Left renal cortex interstitium (tissue), 4 donors: ENCODE measurements around the gene IFT172. TPM values are rescaled to one million over a fixed set of nuclear protein-coding genes. Genes with fewer than 3 reads are reported as not detected.
"Not testable (repeated sequence)": the region's sequence is repeated elsewhere in the genome, so short reads cannot be mapped to it uniquely, and the experiment has no call there.

Experiments used
- DNase-seq, 4 donors: peaks; one replicate each; pipeline ENCODE4 v3.0.0-alpha.2; 2013; ENCODE audit warnings: low read depth in 4 of 4, low spot score in 2 of 4, missing footprints in 1 of 4
- polyA plus RNA-seq, 4 donors: library from polyadenylated mRNA; unstranded; fragments of 120-200 nt; gene quantifications; one replicate each; pipeline ENCODE4 v1.2.1, GENCODE V29; 2013; ENCODE audit not compliant: insufficient read length in 4 of 4

Gene IFT172
- polyA plus RNA-seq, 4 donors, result 33.3 to 78.8 (median 49.9) TPM

DNA sequence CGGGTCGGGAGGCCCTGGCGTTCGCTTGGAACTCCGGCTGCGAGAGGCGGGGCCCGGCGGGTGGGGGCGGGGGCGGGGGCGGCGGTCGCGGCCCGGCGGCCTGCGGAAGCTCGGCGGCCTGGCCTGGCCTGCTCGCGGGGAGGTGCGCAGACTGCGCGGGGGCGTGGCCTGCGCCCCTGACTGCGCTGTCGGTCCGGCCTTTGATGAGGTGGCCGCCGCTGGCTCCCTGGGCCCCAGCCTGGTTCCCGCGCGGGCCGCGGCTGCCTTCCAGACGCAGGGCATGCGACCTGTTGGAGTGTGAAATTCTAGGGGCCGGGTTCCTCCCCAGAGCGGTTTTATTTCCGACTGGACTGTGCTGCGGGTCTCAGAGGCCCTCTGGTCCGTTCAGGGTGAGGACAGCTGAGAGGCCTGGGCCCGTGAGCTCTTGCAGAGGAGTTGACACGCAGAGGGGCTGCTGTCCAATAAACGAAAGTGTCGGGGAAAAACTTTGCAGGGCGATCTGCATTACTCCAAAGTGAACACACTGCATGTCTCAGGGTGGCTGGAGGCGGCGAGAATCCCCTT is 60.5 kb downstream of the IFT172 start:
- DNase-seq, result peak; percentile 49 to 63 (median 58)

DNA sequence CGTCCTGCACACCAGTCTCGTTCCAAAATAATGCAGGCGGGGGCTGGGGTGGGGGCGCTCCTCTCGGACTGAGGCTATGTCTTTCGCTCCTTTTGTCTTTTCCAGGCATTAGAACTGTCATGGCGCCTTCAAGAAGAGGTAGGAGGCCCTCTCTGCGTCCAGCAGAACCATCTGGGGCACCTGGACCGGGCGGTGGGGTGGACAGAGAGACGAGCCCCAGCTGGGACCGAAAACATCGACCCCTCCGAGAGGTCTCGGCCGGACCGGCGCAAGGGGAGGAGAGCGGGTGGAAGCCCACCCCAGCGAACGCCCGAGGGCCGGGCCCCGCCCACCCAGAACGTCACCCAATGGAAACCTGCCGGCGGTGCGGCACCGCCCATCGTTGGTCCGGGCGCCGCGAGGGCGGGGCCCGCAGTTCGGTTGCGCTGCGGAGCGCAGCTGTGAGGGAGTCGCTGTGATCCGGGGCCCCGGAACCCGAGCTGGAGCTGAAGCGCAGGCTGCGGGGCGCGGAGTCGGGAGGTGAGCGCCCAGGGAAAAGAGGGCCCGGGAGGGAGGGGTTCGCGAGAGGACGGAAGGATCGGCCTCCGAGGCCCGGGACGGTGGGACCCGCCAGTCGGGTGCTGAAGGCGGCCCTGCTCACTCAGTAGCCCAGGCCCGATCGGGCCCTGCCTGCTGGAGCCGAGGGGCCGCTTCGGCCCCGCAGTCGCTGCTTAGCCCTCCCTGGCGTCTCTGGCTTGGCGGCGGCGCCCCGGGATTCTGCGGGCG is 61.1 kb downstream of the IFT172 start, which contains the start of gene NRBP1:
Gene NRBP1, plus strand, starts transcription at position 419 of the 765 bp plus-strand sequence. CDS start 4,643 bp downstream, outside the sequence.
- peak; percentile 82 to 93 (median 89) for DNase-seq

DNA sequence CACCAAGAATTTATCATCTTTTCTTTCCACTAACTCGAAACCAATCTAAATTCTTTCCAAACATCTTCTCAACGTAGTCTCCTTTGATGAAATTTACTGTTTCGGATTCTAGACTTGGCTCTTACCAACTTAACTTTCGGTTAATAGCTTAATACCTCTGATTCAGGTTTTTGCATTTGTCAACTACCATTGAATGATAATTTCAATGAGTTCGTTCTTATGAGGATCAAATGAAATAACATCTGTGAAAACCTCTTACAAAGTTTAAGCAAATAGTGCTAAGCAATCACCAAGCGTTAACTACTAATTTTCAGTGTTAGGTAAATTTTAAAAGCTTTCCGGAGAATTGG is 61.7 kb downstream of the IFT172 start:
- DNase-seq, result no peak

DNA sequence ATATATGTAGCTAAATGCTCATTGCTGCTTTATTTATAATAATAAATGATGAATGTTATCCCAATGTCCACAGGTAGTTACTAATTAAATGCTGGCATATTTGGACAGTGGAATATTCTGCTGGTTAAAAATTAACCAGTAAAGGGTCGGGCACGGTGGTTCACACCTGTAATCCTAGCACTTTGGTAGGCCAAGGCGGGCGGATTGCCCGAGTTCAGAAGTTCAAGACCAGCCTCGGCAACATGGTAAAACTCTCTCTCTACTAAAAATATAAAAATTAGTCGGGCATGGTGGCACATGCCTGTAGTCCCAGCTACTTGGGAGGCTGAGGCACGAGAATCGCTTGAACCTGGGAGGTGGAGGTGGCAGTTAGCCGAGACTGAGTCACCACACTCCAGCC is 64.5 kb downstream of the IFT172 start:
- DNase-seq, result not testable (repeated sequence)

DNA sequence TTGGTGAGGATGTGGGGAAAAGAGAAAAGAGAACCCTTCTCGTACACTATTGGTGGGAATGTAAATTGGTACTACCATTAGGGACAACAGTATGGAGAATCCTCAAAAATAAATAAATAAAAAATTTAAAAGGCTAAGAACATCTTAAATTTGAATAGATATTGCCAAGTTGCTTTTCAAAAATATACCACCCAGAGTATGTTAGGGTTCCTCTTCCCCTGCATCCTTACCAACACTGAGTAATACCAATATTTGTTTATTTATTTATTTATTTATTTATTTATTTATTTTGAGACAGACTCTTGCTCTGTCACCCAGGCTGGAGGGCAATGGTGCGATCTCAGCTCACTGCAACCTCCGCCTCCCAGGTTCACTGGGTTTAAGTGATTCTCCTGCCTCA is 66.6 kb downstream of the IFT172 start:
- DNase-seq, result no peak

DNA sequence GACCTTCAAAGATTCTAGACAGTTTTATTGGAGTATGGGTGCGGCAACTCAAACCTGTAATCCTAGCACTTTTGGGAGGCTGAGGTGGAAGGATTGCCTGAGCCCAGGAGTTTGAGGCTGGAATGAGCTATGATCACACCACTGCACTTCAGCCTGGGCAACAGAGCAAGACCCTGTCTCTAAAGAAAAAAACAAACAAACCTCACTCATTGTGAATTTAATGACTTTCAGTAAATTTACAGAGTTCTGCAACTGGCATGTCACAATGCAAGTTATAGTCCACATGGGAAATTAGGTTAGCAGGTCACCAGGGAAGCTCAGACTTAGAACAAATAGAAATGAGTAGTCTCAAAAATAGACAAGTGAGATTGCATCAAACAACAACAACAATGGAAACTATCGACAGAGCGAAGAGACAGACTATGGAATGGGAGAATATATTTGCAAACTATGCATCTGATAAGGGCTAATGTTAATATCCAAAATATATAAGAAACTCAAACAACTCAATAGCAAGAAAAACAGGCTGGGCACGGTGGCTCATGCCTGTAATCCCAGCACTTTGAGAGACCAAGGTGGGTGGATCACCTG is 67.8 kb downstream of the IFT172 start:
- no peak for DNase-seq

DNA sequence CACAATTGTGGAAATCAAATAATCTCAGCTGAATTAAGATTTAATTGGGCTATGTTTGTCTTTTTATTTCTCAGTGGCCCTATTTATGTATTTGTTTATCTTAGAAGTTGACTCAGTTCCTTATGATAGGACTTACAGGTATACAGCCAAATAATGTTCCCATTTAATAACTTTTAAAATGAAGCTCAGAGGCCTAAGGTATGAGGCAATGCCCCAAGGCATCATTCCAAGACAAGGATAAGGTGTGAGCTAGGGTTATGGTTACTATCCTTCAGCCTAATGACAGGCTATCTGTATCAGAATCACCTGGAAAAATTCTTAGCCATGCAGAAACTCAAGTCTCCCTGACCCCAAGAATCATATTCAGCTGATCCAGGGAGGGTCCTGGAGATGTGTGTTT is 68.5 kb downstream of the IFT172 start:
- no peak for DNase-seq

DNA sequence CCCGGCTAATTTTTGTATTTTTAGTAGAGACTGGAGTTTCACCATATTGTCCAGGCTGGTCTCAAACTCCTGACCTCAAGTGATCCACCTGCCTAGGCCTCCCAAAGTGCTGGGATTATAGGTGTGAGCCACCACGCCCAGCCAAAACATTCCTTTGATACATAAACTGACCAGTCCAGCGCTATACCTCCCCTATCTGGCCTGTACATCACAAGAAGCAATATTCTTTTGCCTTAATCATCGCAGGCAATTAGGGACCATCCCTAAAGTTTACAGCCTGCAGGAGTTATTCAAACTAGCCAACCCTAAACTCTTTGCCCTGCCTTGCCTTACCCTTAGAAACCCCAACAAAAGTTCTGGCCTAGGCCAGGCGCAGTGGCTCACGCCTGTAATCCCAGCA is 73.4 kb downstream of the IFT172 start:
- DNase-seq, result no peak

DNA sequence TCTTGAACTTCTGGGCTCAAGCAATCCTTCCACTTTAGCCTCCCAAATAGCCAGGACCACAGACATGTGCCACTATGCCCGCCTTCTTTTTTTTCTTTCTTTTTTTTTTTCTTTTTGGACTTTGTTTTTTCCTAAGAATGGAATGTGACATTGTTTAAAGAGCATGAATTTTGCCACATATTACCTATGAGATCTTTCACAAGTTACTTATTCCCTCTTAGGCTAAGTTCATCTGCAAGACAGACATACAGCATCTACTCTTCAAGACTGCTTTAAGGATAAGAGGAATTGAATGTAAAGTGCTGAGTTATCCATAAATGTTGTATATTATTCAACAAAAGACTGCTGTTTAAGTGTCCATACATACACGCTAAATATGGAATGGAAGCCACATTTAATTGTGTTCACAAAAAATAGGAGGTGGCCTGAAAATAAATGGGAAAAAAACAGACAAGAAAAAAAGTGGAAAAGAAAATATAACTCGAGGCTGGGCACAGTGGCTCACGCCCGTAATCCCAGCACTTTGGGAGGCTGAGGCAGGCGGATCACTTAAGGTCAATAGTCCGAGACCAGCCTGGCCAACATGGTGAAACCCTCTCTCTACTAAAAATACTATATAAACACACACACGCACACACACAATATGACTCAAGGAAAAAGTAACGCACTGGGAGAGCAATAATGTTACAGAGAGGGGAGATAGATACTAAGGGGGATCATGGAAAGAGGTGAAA is 77.0 kb downstream of the IFT172 start:
- no peak for DNase-seq

DNA sequence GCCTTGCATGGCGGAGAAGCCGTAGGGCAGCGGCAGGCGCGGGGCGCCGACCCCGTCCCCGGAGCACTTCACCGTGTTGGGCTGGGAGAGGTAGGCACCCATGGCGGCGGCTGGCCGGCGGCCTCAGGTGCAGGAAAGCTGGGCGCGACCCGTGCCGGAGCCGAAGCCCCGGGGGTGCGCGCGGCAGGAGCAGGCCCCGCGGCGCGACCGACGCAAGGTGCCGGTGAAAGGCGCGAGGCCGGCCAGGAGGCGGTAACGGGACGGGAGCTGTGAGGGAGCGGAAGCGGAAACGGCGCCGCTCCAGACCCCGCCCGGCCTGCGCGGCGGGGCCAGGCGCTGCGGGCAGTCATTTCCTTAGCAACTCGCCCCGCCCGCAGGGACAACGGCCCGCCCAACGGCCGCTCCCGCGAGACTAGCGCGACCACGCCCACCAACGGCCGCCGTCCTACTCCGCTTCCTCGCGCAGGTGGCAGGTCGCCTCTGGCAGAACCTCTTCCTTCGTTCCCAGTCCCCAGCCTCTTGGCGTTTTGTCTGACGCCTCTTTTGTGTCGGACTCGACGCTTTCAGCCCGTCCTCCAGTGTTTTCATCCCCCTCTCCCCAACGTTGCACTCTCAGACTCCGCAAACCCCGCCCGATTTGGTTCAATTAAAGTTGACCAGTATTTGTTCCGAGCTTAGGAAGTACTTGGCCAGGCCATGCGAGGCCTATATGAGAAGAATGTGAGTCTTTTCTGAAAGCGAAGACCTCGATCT is 80.0 kb downstream of the IFT172 start, which contains the start of gene PPM1G:
Gene PPM1G, minus strand, starts transcription at position 271 of the 753 bp plus-strand sequence. Its CDS starts 169 bp downstream, at position 102.
- DNase-seq, result peak; percentile 81 to 91 (median 86)

DNA sequence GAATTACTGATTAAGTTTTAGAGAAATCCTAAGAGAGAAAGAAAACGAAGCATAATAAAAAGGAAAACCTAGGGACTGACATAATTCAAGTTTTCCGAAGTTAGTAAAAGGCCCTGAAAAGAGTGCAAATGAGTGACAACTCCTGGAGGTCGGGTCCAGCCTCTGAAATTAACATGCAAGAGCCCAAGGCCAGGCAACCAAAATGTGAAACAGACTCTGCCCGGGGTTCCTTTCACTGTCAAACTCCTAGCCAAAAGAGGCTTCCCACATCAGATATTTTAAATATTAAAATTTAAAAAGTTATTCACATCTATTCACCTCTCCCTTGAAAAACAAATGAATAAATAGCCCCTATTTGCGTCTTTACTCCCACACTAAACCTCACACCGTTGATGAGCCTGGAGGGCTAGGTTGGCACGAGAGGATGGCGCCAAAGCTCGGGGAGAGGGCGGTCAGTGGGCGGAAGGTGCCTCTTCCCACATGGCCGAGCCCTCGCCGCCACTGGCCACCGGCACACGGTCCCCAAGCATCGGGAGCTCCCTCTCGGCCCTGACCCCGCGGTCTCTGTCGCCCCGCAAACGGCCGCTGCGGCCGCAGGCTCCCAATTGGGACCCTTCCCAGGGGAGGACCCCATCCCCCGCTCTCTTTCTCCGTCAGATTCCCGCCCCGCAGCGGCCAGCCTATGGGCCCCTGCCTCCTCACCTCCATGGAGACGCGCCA is 80.8 kb downstream of the IFT172 start:
- no peak for DNase-seq

DNA sequence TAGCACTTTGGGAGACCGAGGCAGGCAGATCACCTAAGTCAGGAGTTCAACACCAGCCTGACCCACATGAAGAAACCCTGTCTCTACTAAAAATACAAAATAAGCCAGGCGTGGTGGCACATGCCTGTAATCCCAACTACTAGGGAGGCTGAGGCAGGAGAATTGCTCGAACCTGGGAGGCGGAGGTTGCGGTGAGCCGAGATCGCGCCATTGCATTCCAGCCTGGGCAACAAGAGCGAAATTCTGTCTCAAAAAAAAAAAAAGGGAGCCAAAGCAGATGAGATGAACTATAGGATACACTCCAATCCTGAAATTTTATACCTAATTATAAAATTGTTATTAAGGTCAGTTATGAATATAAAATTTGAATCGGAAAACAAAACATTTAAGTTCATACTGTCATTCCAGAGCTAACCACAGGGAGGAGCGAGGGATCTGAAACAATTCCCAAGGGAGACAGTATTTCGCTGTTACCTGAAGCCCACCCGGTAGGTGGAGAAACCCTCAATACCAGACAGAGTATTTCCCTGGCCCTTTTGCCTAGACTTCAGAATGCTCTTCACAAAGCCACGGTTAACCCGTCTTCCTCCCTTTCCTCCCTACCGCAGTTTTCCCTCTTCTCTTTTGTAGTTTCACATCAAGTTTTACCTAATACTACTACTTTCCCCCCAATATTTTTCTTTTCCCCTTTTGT is 81.6 kb downstream of the IFT172 start:
- peak in 1 of 4 donors; percentile 40 for DNase-seq

DNA sequence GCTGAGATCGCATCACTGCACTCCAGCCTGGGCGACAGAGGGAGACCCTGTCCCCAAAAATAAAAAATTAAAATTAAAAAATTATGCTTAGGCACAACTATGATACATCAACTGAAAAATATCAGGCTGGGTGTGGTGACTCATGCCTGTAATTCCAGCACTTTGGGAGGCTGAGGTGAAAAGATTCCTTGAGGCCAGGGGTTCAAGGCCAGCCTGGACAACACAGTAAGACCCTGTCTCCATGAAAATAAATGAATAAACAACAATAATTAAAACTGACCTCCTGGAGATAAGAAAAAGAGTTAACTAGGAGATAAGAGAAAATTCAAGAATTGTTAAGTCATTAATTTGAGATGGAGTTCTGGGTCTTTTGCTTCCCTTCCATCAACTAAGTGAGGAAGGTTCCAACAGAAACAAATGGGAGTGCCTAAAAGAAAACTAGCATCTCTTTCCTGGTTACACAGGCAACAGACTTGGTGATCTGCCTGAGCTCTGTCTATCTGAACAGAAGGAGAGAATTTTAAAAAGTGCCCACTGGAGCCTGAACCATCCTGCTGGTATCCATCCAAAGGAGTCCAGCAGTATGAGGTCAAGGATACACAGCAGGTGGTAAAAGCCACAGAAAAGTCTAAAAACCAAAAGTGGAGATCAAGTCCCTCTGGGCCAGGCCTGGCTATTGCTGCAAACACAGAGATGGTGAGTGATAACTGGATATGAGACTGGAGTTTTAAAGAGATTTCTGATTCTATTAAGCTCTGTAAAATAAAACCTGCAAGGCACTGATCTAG is 89.0 kb downstream of the IFT172 start:
- DNase-seq, result no peak

DNA sequence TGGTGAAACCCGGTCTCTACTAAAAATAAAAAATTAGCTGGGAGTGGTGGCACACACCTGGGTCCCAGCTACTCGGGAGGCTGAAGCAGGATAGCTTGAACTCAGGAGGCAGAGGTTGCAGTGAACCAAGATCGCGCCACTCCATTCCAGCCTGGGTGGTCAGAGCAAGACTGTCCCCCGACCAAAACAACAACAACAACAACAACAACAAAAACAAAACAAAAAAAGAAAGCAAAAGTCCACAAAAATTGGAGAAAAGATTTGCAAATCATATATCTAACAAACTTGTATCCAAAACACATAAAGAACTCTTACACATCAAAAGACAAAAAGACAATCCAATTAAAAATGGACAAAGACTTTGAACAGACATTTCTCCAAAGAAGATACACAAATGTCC is 90.6 kb downstream of the IFT172 start:
- no peak for DNase-seq
